ENCODE data around the gene LHX2.

DNA sequence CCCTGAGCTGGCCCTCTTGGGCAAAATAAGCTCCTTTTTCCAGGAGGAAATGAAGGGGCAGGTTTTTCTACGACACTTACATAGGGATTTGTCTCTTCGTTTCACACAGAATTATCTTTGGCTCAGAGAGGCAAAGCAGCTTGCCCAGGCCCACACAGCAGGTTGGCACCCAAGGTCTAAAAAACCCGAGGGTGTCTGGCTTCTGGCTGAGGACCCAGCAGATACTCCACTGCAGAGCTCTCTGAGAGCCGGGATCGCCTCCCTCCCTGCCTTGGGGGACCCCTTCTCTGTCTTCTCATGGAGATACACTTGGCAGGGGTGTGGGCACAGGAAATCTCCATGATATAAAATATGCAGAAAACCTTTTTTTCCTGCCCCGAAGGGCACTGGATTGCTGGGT is 29.0 kb upstream of the LHX2 start:
- TF ChIP-seq, protein P1, sequence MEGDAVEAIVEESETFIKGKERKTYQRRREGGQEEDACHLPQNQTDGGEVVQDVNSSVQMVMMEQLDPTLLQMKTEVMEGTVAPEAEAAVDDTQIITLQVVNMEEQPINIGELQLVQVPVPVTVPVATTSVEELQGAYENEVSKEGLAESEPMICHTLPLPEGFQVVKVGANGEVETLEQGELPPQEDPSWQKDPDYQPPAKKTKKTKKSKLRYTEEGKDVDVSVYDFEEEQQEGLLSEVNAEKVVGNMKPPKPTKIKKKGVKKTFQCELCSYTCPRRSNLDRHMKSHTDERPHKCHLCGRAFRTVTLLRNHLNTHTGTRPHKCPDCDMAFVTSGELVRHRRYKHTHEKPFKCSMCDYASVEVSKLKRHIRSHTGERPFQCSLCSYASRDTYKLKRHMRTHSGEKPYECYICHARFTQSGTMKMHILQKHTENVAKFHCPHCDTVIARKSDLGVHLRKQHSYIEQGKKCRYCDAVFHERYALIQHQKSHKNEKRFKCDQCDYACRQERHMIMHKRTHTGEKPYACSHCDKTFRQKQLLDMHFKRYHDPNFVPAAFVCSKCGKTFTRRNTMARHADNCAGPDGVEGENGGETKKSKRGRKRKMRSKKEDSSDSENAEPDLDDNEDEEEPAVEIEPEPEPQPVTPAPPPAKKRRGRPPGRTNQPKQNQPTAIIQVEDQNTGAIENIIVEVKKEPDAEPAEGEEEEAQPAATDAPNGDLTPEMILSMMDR (IDR thresholded peaks at IDR 0.05), result no peak
- TF ChIP-seq POLR2A (IDR thresholded peaks at IDR 0.05), result no peak
